HG03432 (cell line): ENCODE data around the gene SOCS1.
A peak's percentile ranks its signal among the peaks of the same experiment; 100 is the strongest.

Source experiments
- ATAC-seq: cut with Tn5 transposase; IDR thresholded peaks from one replicate; pipeline ENCODE4 v1.9.1; 2021; ENCODE audit warnings: mild to moderate bottlenecking, moderate library complexity; ENCODE audit not compliant: unreplicated experiment

SOCS1 gene

GRCh38 chr16:11208916-11209665 is 46.9 kb downstream of the SOCS1 start:
- ATAC-seq: no peak

GRCh38 chr16:11207646-11208045 is 48.4 kb downstream of the SOCS1 start:
- ATAC-seq: no peak

GRCh38 chr16:11205754-11206581 is 50.0 kb downstream of the SOCS1 start:
- ATAC-seq: peak; percentile 33

- no peak for ATAC-seq
These were observed 50.8 kb downstream of the SOCS1 start for GRCh38 chr16:11205065-11205699.

- ATAC-seq: no peak
These were observed 51.4 kb downstream of the SOCS1 start for GRCh38 chr16:11204513-11205047.
